SW 1271 (cell line): Measurements from ENCODE around the gene MDH2.
"Not testable (repeated sequence)": the region's sequence is repeated elsewhere in the genome, so short reads cannot be mapped to it uniquely, and the experiment has no call there.

ENCODE experiments used
- DNase-seq, 2 experiments: peaks; one replicate each; lab custom pipeline; 2025; lab: John Stamatoyannopoulos, UW

MDH2 gene

GRCh38 chr7:76108540-76109233, 60.8 kb downstream of the MDH2 start:
- DNase-seq, result no peak

DNA sequence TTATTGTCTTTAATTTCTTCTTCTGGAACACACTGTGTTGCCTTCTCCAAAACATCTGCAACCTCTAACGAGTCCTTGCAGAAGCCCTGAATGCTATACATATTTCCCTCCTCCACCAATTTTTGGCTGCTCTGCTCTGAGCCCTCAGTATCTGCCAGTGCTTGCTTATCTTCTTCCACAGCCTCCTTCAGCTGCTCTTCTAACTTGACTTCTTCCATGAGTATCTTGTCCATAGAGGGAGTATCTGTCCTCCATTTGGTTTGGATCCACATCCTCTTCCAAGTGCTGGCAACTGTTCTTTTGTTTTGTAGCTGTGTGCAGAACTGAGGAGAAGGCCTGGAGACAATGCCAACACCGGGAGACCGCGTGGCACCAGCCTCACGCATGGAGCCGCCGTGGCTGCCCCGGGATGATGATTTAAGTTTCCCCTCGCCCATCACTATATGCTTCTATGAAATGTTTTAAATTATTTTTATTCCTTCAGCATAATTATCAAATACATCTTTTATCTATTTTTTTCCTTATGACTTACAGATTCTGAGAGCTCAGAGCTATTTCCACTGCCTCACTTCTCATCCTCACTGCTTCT, 65.2 kb downstream of the MDH2 start:
- DNase-seq, result not testable (repeated sequence)

- not testable (repeated sequence) for DNase-seq
Observed at GRCh38 chr7:76114742-76115141, 66.8 kb downstream of the MDH2 start.
